Stimulated activated CD4-positive, alpha-beta T cell treated with anti-CD3 and anti-CD28 coated beads, Interleukin-4, amount 100 ng/mL, for 48 hours (primary cell): Measurements from ENCODE around the gene MYCBPAP.

Experiments used
- DNase-seq, 2 donors: peaks; one replicate each; pipeline ENCODE4 v3.0.0-alpha.2; 2020; ENCODE audit warnings: low read depth in 2 of 2

Gene MYCBPAP

GRCh38 chr17:50537721-50538548 is 29.7 kb downstream of the MYCBPAP start:
- no peak for DNase-seq

DNA sequence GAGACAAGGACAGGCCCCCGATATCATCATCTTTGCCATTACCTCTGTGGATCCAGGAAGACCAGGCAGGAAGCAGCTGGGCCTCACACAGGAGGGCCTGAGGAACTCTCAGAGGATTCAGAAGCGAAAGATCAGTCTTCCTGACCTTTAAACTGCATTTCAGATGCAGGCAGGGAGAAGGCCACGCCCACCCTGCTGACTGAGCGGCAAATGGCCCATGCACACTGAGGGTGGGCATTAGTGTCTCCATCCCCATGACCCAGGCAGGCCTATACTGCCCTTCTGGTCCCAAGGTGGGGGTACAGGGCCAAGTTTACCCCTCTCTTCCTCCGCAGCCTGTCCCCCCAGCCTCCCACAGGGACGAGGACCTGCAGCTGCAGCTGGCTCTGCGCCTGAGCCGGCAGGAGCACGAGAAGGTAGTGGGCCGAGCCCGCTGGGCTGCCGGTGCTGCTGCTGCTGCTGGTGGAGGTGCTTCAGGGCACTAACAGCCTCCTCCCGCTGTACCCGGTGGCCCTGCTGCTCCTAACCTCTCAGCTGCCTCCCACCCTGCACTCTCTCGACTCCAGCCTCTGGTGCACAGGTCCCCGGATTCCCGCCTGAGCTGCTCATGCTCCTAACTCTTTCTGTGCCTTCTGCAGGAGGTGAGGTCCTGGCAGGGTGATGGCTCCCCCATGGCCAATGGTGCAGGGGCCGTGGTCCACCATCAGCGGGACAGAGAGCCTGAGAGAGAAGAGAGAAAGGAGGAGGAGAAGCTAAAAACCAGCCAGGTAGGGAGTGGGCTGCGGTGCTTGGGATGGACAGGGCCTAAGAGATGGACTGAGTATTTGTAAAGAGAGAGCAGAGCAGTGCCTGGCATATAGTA is 30.5 kb downstream of the MYCBPAP start:
- DNase-seq, result no peak

- no peak for DNase-seq
Measured at GRCh38 chr17:50539762-50540559, 31.7 kb downstream of the MYCBPAP start.

GRCh38 chr17:50540560-50541401 is 32.5 kb downstream of the MYCBPAP start:
- no peak for DNase-seq

DNA sequence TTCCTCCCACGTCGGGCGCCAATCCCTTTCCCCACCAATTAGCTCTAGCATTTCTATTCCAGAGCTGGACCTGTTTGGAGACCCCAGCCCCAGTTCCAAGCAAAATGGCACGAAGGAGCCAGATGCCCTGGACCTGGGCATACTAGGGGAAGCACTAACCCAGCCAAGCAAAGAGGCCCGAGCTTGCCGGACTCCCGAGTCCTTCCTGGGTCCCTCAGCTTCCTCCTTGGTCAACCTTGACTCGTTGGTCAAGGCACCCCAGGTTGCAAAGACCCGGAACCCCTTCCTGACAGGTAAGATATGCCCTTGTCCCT is 33.1 kb downstream of the MYCBPAP start:
- DNase-seq, result no peak

- peak; percentile 81 to 84 for DNase-seq
Measured at GRCh38 chr17:50541716-50542688, 33.8 kb downstream of the MYCBPAP start.

- DNase-seq, result no peak
Measured at GRCh38 chr17:50542795-50543774, 34.8 kb downstream of the MYCBPAP start.

GRCh38 chr17:50544516-50544915 is 36.3 kb downstream of the MYCBPAP start:
- no peak for DNase-seq

- no peak for DNase-seq
Measured at GRCh38 chr17:50545311-50545710, 37.1 kb downstream of the MYCBPAP start.

- no peak for DNase-seq
Measured at GRCh38 chr17:50546701-50547034, 38.4 kb downstream of the MYCBPAP start.

GRCh38 chr17:50547035-50547735 is 38.9 kb downstream of the MYCBPAP start, which contains the start of gene SPATA20:
TSS of gene SPATA20 (plus strand) at chr17:50547174. CDS start at chr17:50547209, 35 bp downstream.
- DNase-seq, result peak; percentile 80 to 87

DNA sequence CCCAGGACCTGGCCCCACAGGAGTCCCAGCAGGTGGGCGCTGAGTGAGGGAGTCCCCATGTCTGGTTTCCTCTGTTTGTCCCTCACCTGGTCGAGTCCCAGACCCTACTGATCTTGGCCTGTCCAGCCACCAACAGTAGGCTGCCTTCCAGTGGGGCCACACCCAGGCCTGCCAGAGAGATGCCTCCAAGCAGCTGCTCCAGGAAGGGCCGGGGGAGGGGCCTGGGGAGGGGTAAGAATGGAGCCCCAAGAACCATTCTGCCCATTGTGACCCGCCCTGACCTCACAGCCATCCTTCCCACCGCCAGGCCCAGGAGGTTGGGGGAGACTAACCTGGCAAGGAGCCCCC is 39.5 kb downstream of the MYCBPAP start:
- no peak for DNase-seq

DNA sequence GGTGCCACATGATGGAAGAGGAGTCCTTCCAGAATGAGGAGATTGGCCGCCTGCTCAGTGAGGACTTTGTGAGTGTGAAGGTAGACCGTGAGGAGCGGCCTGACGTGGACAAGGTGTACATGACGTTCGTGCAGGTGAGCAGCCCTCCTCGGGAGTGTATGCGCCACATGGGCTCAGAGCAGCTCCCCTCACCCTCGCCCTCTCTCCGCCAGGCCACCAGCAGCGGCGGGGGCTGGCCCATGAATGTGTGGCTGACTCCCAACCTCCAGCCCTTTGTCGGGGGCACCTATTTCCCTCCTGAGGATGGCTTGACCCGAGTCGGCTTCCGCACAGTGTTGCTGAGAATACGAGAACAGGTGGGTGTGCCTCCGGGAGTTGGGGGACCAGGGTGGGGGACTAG is 40.6 kb downstream of the MYCBPAP start:
- no peak for DNase-seq

DNA sequence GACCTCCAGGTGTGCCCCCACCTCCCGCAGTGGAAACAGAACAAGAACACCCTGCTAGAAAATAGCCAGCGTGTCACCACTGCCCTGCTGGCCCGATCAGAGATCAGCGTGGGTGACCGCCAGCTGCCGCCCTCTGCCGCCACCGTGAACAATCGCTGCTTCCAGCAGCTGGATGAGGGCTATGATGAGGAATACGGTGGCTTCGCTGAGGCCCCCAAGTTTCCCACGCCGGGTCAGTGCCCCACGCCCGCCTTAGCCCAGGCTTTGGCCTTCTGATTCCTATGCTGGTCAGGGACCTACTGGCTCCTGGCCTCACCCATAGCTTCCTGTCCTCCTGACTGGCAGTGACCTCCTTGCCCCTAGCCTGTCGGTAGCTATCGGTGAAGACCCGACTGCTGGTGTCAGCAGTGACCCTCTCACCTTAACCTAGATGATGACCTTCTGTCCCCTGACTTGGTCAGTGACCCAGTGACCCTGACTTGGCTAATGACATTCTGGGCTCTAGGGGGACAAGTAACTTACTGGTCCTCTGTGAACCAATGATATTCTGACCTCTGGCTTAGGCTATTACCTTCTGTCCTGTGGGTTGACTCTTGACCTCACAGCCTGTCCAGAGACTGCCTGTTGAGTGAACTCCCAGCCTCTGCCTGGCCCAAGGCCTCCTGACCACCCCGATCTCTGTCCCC is 41.2 kb downstream of the MYCBPAP start:
- no peak for DNase-seq

- DNase-seq, result no peak
Measured at GRCh38 chr17:50549969-50550368, 41.7 kb downstream of the MYCBPAP start.

DNA sequence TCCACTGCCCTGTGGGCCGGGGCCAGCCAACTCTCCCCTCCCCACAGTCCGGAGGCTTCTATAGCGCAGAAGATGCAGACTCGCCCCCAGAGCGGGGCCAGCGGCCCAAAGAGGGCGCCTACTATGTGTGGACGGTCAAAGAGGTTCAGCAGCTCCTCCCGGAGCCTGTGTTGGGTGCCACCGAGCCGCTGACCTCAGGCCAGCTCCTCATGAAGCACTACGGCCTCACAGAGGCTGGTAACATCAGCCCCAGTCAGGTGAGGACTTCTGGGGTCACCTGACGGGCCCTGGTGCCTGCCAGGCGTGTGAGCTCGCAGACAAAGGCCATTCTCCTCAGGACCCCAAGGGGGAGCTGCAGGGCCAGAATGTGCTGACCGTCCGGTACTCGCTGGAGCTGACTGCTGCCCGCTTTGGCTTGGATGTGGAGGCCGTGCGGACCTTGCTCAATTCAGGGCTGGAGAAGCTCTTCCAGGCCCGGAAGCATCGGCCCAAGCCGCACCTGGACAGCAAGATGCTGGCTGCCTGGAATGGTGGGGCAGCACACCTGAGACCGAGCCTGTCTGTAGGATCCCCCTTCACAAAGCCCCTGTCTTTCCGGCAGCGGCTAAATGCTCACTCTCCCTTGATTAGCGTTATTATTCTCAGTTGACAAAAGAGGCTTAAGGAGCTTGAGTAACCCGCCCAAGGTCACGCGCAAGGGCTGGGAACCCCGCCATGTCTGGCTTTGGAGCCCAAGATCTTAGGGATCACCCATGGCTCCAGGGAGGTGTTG is 42.6 kb downstream of the MYCBPAP start:
- no peak for DNase-seq

DNA sequence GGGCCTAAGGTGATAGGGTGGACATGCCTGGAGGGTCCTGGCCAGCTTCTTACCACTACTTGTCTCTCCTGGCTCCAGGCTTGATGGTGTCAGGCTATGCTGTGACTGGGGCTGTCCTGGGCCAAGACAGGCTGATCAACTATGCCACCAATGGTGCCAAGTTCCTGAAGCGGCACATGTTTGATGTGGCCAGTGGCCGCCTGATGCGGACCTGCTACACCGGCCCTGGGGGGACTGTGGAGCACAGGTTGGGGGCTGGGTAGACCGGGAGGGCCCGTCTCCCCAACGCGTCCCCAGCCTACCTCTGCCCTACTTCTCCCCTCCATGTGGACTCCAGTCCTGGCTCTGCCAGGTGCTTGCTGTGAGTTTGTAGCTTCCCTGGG is 43.2 kb downstream of the MYCBPAP start:
- no peak for DNase-seq
